ENCODE data around the gene THAP9.

THAP9 gene

GRCh38 chr4:82891707-82892466 is 8.6 kb upstream of the THAP9 start:
- peaks cover 39% of the 10 kb centered on the region for H3K4me1 Mint-ChIP-seq
- no peak for TF ChIP-seq CTCF (IDR thresholded peaks at IDR 0.05)
- peaks cover 4% of the 10 kb centered on the region for H3K9me3 Mint-ChIP-seq
- peak overlapping the region; percentile 98 for H3K4me3 Mint-ChIP-seq
- peak overlapping the region; percentile 99 for H3K27ac Mint-ChIP-seq
- peaks cover 43% of the 10 kb centered on the region for H3K36me3 Mint-ChIP-seq (ENCODE audit: low read depth)
- no peak for DNase-seq
- H3K27me3 Mint-ChIP-seq (ENCODE audit: low read depth, poor library complexity), result no peaks in the 10 kb centered on the region

GRCh38 chr4:82892467-82892802 is 8.1 kb upstream of the THAP9 start:
- Mint-ChIP-seq H3K36me3 (ENCODE audit: low read depth) (peaks cover 41% of the 10 kb centered on the region), H3K4me3 (peak overlapping the region; percentile 98), H3K27me3 (ENCODE audit: low read depth, poor library complexity) (no peaks in the 10 kb centered on the region), H3K27ac (peak overlapping the region; percentile 59), H3K4me1 (peaks cover 39% of the 10 kb centered on the region), H3K9me3 (peaks cover 4% of the 10 kb centered on the region)
- DNase-seq, result no peak
- no peak for TF ChIP-seq CTCF (IDR thresholded peaks at IDR 0.05)

- H3K9me3 Mint-ChIP-seq, result peaks cover 4% of the 10 kb centered on the region
- H3K27me3 Mint-ChIP-seq (ENCODE audit: low read depth, poor library complexity), result no peaks in the 10 kb centered on the region
- no peak for TF ChIP-seq CTCF (IDR thresholded peaks at IDR 0.05)
- H3K4me3 Mint-ChIP-seq, result no peak overlapping the region
- H3K4me1 Mint-ChIP-seq, result peaks cover 52% of the 10 kb centered on the region
- peaks cover 41% of the 10 kb centered on the region for H3K36me3 Mint-ChIP-seq (ENCODE audit: low read depth)
- H3K27ac Mint-ChIP-seq, result peak overlapping the region; percentile 70
- DNase-seq, result no peak
These were observed 6.6 kb upstream of the THAP9 start for GRCh38 chr4:82893942-82894341.

- H3K36me3 Mint-ChIP-seq (ENCODE audit: low read depth), result peaks cover 35% of the 10 kb centered on the region
- H3K27me3 Mint-ChIP-seq (ENCODE audit: low read depth, poor library complexity), result no peaks in the 10 kb centered on the region
- peak overlapping the region; percentile 40 for H3K27ac Mint-ChIP-seq
- H3K4me3 Mint-ChIP-seq, result no peak overlapping the region
- TF ChIP-seq CTCF (IDR thresholded peaks at IDR 0.05), result no peak
- DNase-seq, result no peak
- peaks cover 46% of the 10 kb centered on the region for H3K4me1 Mint-ChIP-seq
- H3K9me3 Mint-ChIP-seq, result no peaks in the 10 kb centered on the region
These were observed 3.8 kb upstream of the THAP9 start for GRCh38 chr4:82896755-82897154.

- Mint-ChIP-seq H3K27ac (peak overlapping the region; percentile 55), H3K4me1 (peaks cover 36% of the 10 kb centered on the region), H3K4me3 (no peak overlapping the region), H3K36me3 (ENCODE audit: low read depth) (peaks cover 38% of the 10 kb centered on the region), H3K9me3 (no peaks in the 10 kb centered on the region), H3K27me3 (ENCODE audit: low read depth, poor library complexity) (no peaks in the 10 kb centered on the region)
- no peak for DNase-seq
- TF ChIP-seq CTCF (IDR thresholded peaks at IDR 0.05), result no peak
These were observed 2.0 kb upstream of the THAP9 start for GRCh38 chr4:82898322-82899243.
